Measurements from ENCODE around the gene REXO1. TPM values are rescaled to one million over a fixed set of nuclear protein-coding genes. Genes with fewer than 3 reads are reported as not detected.
"Not testable (repeated sequence)": the region's sequence is repeated elsewhere in the genome, so short reads cannot be mapped to it uniquely, and the experiment has no call there.

REXO1 gene
- total RNA-seq, 2 donors from 2014 or later, result 18.2 to 24.5 TPM

GRCh38 chr19:1884719-1885334, 36.5 kb upstream of the REXO1 start:
- Histone ChIP-seq H3K4me1 (ENCODE audit: control insufficient read depth in 1 of 2, low read depth in 2 of 2) (peaks cover 17 to 42% of the 10 kb centered on the region in 2 donors), H3K27ac (peak overlapping the region; percentile 56 to 70), H3K9me3 (no peaks in the 10 kb centered on the region), H3K27me3 (replicated peaks; ENCODE audit: insufficient read depth) (no peaks in the 10 kb centered on the region), H3K4me3 (peak overlapping the region; percentile 95), H3K36me3 (no peaks in the 10 kb centered on the region)
- DNase-seq (ENCODE audit: low spot score), result no peak
- TF ChIP-seq CTCF (IDR thresholded peaks at IDR 0.05), result no peak
- no peak for ATAC-seq (ENCODE audit: insufficient number of reproducible peaks, low FRiP score, low read depth)

- no peak for TF ChIP-seq CTCF (IDR thresholded peaks at IDR 0.05)
- Histone ChIP-seq H3K9me3 (no peaks in the 10 kb centered on the region), H3K4me1 (ENCODE audit: control insufficient read depth in 1 of 2, low read depth in 2 of 2) (peaks cover 17 to 42% of the 10 kb centered on the region in 2 donors), H3K27me3 (replicated peaks; ENCODE audit: insufficient read depth) (no peaks in the 10 kb centered on the region), H3K36me3 (no peaks in the 10 kb centered on the region), H3K4me3 (peak overlapping the region; percentile 95), H3K27ac (peak overlapping the region in 1 of 2 donors; percentile 70)
- DNase-seq (ENCODE audit: low spot score) (no peak), ATAC-seq (ENCODE audit: insufficient number of reproducible peaks, low FRiP score, low read depth) (no peak)
Measured at GRCh38 chr19:1884291-1884718, 36.0 kb upstream of the REXO1 start.

- Histone ChIP-seq H3K4me1 (ENCODE audit: control insufficient read depth in 1 of 2, low read depth in 2 of 2) (peaks cover 17 to 42% of the 10 kb centered on the region in 2 donors), H3K9me3 (no peaks in the 10 kb centered on the region), H3K4me3 (peak overlapping the region; percentile 95), H3K27ac (no peak overlapping the region), H3K36me3 (no peaks in the 10 kb centered on the region), H3K27me3 (replicated peaks; ENCODE audit: insufficient read depth) (no peaks in the 10 kb centered on the region)
- no peak for TF ChIP-seq CTCF (IDR thresholded peaks at IDR 0.05)
- ATAC-seq (ENCODE audit: insufficient number of reproducible peaks, low FRiP score, low read depth), result no peak
- DNase-seq (ENCODE audit: low spot score), result no peak
Measured at GRCh38 chr19:1883784-1884183, 35.5 kb upstream of the REXO1 start.

GRCh38 chr19:1882786-1883692, 34.8 kb upstream of the REXO1 start:
- TF ChIP-seq CTCF (IDR thresholded peaks at IDR 0.05), result no peak

GRCh38 chr19:1882089-1882785, 34.0 kb upstream of the REXO1 start:
- peak overlapping the region in 1 of 2 donors; percentile 38 for H3K27ac ChIP-seq
- DNase-seq (ENCODE audit: low spot score), result no peak
- H3K4me1 ChIP-seq (ENCODE audit: control insufficient read depth in 1 of 2, low read depth in 2 of 2), result peaks cover 17 to 42% of the 10 kb centered on the region in 2 donors
- TF ChIP-seq CTCF (IDR thresholded peaks at IDR 0.05), result no peak
- no peak for ATAC-seq (ENCODE audit: insufficient number of reproducible peaks, low FRiP score, low read depth)
- H3K27me3 ChIP-seq (replicated peaks; ENCODE audit: insufficient read depth), result no peaks in the 10 kb centered on the region
- no peaks in the 10 kb centered on the region for H3K9me3 ChIP-seq
- H3K4me3 ChIP-seq, result peak overlapping the region; percentile 45
- H3K36me3 ChIP-seq, result no peaks in the 10 kb centered on the region

More at GRCh38 chr19:1882786-1883692, 34.8 kb upstream of the REXO1 start:
- Histone ChIP-seq H3K4me3 (peak overlapping the region; percentile 95), H3K9me3 (no peaks in the 10 kb centered on the region), H3K36me3 (no peaks in the 10 kb centered on the region), H3K27me3 (replicated peaks; ENCODE audit: insufficient read depth) (no peaks in the 10 kb centered on the region), H3K4me1 (ENCODE audit: control insufficient read depth in 1 of 2, low read depth in 2 of 2) (peaks cover 17 to 42% of the 10 kb centered on the region in 2 donors), H3K27ac (peak overlapping the region in 1 of 2 donors; percentile 10)
- ATAC-seq (ENCODE audit: insufficient number of reproducible peaks, low FRiP score, low read depth) (no peak), DNase-seq (ENCODE audit: low spot score) (no peak)

- H3K36me3 ChIP-seq; ATAC-seq (ENCODE audit: insufficient number of reproducible peaks, low FRiP score, low read depth); H3K27me3 ChIP-seq (replicated peaks; ENCODE audit: insufficient read depth); DNase-seq (ENCODE audit: low spot score); H3K9me3 ChIP-seq: not testable (repeated sequence)
- H3K27ac ChIP-seq, result peak overlapping the region in 1 of 2 donors; percentile 38
- peaks cover 19 to 43% of the 10 kb centered on the region in 2 donors for H3K4me1 ChIP-seq (ENCODE audit: control insufficient read depth in 1 of 2, low read depth in 2 of 2)
- H3K4me3 ChIP-seq, result peak overlapping the region; percentile 45
Measured at GRCh38 chr19:1881393-1882088, 33.3 kb upstream of the REXO1 start.

All from thoracic aorta (tissue), 2 donors.